GM18907 (cell line): ENCODE data around the gene COPS4.

Experiments
- ATAC-seq: cut with Tn5 transposase; IDR thresholded peaks from one replicate; pipeline ENCODE4 v1.9.1; 2021; ENCODE audit warnings: mild to moderate bottlenecking, moderate library complexity; ENCODE audit not compliant: unreplicated experiment

Gene COPS4

DNA sequence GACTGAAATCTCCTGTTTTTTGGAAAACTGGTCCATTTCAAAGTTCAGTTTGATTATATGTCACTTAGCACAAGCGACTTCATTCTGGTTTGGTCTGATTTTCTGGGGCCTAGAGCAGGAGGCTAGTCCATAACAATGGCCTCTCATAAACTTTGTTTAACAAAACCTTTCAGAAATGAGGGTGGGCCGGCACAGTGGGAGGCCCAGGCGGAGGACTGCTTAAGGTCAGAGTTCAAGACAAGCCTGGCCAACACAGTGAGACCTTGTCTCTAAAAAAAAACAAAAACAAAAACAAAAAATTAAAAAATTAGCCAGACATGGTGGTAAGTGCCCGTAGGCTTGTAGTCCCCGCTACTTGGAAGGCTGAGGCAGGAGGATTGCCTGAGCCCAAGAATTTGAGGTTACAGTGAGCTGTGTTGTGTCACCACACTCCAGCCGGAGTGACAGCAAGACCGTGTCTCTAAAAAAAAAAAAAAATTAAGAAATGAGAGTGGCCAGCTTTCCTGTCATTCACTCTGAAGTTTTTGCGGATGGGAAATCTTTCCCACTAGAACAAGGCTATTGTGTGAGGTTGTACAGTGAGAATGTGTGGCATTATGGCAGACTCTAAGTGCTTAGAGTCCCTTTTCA is 80.8 kb downstream of the COPS4 start:
- no peak for ATAC-seq

- ATAC-seq: no peak
Observed at GRCh38 chr4:83118869-83119268, 83.9 kb downstream of the COPS4 start.

GRCh38 chr4:83121246-83121645 is 86.3 kb downstream of the COPS4 start:
- no peak for ATAC-seq

DNA sequence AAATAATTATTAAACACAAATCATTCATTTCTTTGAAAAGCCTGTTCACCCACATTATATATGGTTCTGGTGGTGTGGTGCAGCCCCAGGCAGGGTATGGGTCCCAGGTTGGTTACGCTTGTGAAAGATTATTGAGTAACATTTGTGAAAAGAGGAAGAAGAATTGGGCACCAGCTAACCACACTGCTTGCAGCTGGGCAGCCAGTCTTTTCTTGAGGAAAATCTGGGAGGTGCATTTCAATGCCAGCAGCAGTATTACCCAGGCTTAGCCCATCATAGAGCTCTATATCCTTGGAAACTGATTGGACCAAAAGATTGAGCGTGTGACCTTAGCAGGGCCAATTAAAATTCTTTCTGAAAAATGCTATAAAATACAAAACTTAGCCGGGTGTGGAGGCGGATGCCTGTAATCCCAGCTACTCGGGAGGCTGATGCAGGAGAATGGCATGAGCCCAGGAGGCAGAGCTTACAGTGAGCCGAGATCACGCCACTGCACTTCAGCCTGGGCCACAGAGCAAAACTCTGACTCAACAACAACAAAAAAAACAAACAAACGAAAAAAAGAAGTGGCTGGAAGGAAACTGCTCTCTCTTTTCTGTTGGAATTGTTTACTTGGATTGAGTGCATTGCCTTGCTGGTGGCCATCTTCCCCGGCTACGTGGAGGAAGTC is 89.3 kb downstream of the COPS4 start:
- peak; percentile 89 for ATAC-seq
